GM23338 (cell line): ENCODE results near the gene PPIF. TPM values are rescaled to one million over a fixed set of nuclear protein-coding genes. Genes with fewer than 3 reads are reported as not detected.

Source experiments
- ATAC-seq: fragments of 200-7000 bp; cut with Tn5 transposase; 3 replicates; pipeline ENCODE4 v1.9.1; 2020
- DNase-seq: peaks from one replicate; pipeline ENCODE4 v3.0.0-alpha.2; 2015; ENCODE audit warnings: low spot score
- H2AFZ ChIP-seq: fragments of 200-600 bp; sonication (generic); 2 replicates; pipeline ENCODE4 v1.8.0; 2016; ENCODE audit warnings: antibody characterized with exemption, mild to moderate bottlenecking, moderate library complexity
- H3F3A ChIP-seq: fragments of 200-600 bp; sonication (generic); replicated peaks from 2 replicates; pipeline ENCODE4 v1.8.0; 2017; ENCODE audit warnings: antibody characterized with exemption, mixed run types, low read depth
- H3K27ac ChIP-seq: fragments of 200-600 bp; sonication (generic); 2 replicates; pipeline ENCODE4 v1.6.1; 2016; ENCODE audit warnings: low read depth
- H3K27me3 ChIP-seq: fragments of 200-600 bp; sonication (generic); 2 replicates; pipeline ENCODE4 v1.8.0; 2016; ENCODE audit warnings: mild to moderate bottlenecking, mixed run types, moderate library complexity; ENCODE audit not compliant: insufficient read depth
- H3K36me3 ChIP-seq: fragments of 200-600 bp; sonication (generic); 2 replicates; pipeline ENCODE4 v1.8.0; 2016; ENCODE audit warnings: mild to moderate bottlenecking; ENCODE audit not compliant: insufficient read depth
- H3K4me1 ChIP-seq: fragments of 200-600 bp; sonication (generic); 2 replicates; pipeline ENCODE4 v1.8.0; 2016; ENCODE audit warnings: mild to moderate bottlenecking, moderate library complexity; ENCODE audit not compliant: insufficient read depth
- H3K4me2 ChIP-seq: fragments of 200-600 bp; sonication (generic); 2 replicates; pipeline ENCODE4 v1.7.1; 2017; ENCODE audit warnings: mixed run types
- H3K4me3 ChIP-seq: fragments of 200-600 bp; sonication (generic); 2 replicates; pipeline ENCODE4 v1.6.1; 2016; ENCODE audit warnings: mixed run types
- H3K79me2 ChIP-seq: fragments of 200-600 bp; sonication (generic); replicated peaks from 2 replicates; pipeline ENCODE4 v1.8.0; 2017; ENCODE audit warnings: mild to moderate bottlenecking; ENCODE audit not compliant: insufficient read depth
- H3K9me2 ChIP-seq: fragments of 200-600 bp; sonication (generic); 2 replicates; pipeline ENCODE4 v1.8.0; 2017; ENCODE audit not compliant: insufficient read depth
- H4K20me1 ChIP-seq: fragments of 200-600 bp; sonication (generic); replicated peaks from 2 replicates; pipeline ENCODE4 v1.8.0; 2017; ENCODE audit warnings: mild to moderate bottlenecking; ENCODE audit not compliant: insufficient read depth
- H3K27ac Mint-ChIP-seq: 2 replicates; pipeline ENCODE4 v1.8.0; 2020; ENCODE audit warnings: inconsistent platforms, mild to moderate bottlenecking, moderate library complexity, mixed read lengths
- H3K27me3 Mint-ChIP-seq: 3 replicates; pipeline ENCODE4 v1.8.0; 2022; ENCODE audit warnings: low read depth, mild to moderate bottlenecking, moderate library complexity, mixed read lengths, inconsistent platforms; ENCODE audit not compliant: insufficient read depth, poor library complexity
- H3K36me3 Mint-ChIP-seq: 3 replicates; pipeline ENCODE4 v1.8.0; 2021; ENCODE audit warnings: low read depth, mild to moderate bottlenecking, inconsistent platforms, moderate library complexity, mixed read lengths
- H3K4me1 Mint-ChIP-seq: 3 replicates; pipeline ENCODE4 v1.8.0; 2020; ENCODE audit warnings: mild to moderate bottlenecking, inconsistent platforms, mixed read lengths
- H3K4me3 Mint-ChIP-seq: 3 replicates; pipeline ENCODE4 v1.8.0; 2021; ENCODE audit warnings: moderate library complexity, mild to moderate bottlenecking, inconsistent platforms, mixed read lengths
- H3K9me3 Mint-ChIP-seq: 3 replicates; pipeline ENCODE4 v1.8.0; 2020; ENCODE audit warnings: moderate library complexity, mild to moderate bottlenecking, inconsistent platforms, mixed read lengths
- CREB1 ChIP-seq: fragments of 250-450 bp; sonication (Bioruptor Pico); IDR thresholded peaks from 2 replicates; pipeline ENCODE4 v1.5.0; 2020; ENCODE audit warnings: low read depth, mild to moderate bottlenecking, moderate library complexity
- EZH2 ChIP-seq: fragments of 200-600 bp; sonication (generic); IDR thresholded peaks from one replicate; pipeline ENCODE4 v1.8.0; 2017; ENCODE audit warnings: antibody characterized with exemption, mild to moderate bottlenecking, low read depth; ENCODE audit not compliant: unreplicated experiment
- EZH2phosphoT487 ChIP-seq: fragments of 200-600 bp; sonication (generic); IDR thresholded peaks from one replicate; pipeline ENCODE4 v1.8.1; 2018; ENCODE audit warnings: antibody characterized with exemption; ENCODE audit not compliant: unreplicated experiment
- JUNB ChIP-seq: IDR thresholded peaks from one replicate; pipeline ENCODE4 v1.6.1; 2016; ENCODE audit warnings: antibody characterized with exemption; ENCODE audit not compliant: unreplicated experiment
- NANOG ChIP-seq: IDR thresholded peaks from 2 replicates; pipeline ENCODE4 v1.6.1; 2016; ENCODE audit warnings: antibody characterized with exemption, borderline replicate concordance
- POLR2AphosphoS5 ChIP-seq: IDR thresholded peaks from 2 replicates; pipeline ENCODE4 v1.6.1; 2016; ENCODE audit warnings: antibody characterized with exemption, low read depth
- STAT1 ChIP-seq: IDR thresholded peaks from one replicate; pipeline ENCODE4 v1.6.1; 2016; ENCODE audit warnings: antibody characterized with exemption; ENCODE audit not compliant: unreplicated experiment
- ZNF114 ChIP-seq: fragments of 250-450 bp; sonication (Bioruptor Pico); IDR thresholded peaks from 2 replicates; pipeline ENCODE4 v1.5.0; 2020; ENCODE audit warnings: mild to moderate bottlenecking, moderate library complexity
- ZNF331 ChIP-seq: fragments of 250-450 bp; sonication (Bioruptor Pico); IDR thresholded peaks from 2 replicates; pipeline ENCODE4 v1.5.0; 2020; ENCODE audit warnings: low read depth, mild to moderate bottlenecking, moderate library complexity
- polyA plus RNA-seq: library from polyadenylated mRNA; unstranded; fragments of >200 nt; fragmentation: Nextera tagmentation; extraction: Ambion mirVana; gene quantifications from 2 replicates; pipeline ENCODE4 v1.2.1, GENCODE V29; 2016
- total RNA-seq: library from RNA; depleted of rRNA; stranded (reverse); fragments of >200 nt; shearing (Covaris generic); gene quantifications from 2 replicates; pipeline ENCODE4 v1.2.3, GENCODE V29; 2014
- TF ChIP-seq, protein P1 (sequence below): IDR thresholded peaks from 2 replicates; pipeline ENCODE4 v1.6.1; 2016; ENCODE audit warnings: antibody characterized with exemption
- TF ChIP-seq, protein P2 (sequence below): fragments of 250-450 bp; sonication (Bioruptor Pico); IDR thresholded peaks from 2 replicates; pipeline ENCODE4 v1.5.0; 2020; ENCODE audit warnings: mild to moderate bottlenecking, moderate library complexity
- TF ChIP-seq, protein P3 (sequence below), 2 experiments: fragments of 200-600 bp in 1 of 2; sonication (generic) in 1 of 2; conservative IDR thresholded peaks; 2 replicates each; pipeline versions ENCODE4 v1.5.1 to v1.6.1; 2016 to 2017; ENCODE audit warnings: antibody characterized with exemption in 2 of 2, low read depth in 2 of 2, mild to moderate bottlenecking in 2 of 2, moderate library complexity in 1 of 2

Gene PPIF
- total and polyA plus RNA-seq, 2 experiments from 2014 or later = 32.1 to 43.6 TPM

DNA sequence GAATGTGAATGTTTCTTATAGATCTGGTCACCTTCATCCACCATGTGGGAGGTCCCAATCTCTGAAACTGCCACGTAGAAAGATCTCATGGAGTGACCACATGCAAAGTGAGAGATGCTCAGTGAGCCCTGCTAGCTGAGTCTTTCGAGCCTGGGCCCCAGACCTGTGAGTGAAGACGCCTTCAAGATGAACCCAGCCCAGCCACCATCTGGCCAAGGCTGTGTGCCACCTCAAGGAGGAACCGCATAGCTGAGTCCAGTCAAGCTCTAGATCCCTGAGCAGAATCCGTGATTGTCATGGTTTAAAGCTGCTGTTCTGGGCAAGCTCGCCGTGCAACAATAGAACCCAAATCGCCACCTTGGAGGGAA lies 20.2 kb upstream of the PPIF start:
- H3K9me3 Mint-ChIP-seq = peaks cover 2% of the 10 kb centered on the region; the same call in 2 of the 3 replicates
- H3K4me3 Mint-ChIP-seq = no peak overlapping the region
- peaks cover 4% of the 10 kb centered on the region for H3K27me3 Mint-ChIP-seq
- TF ChIP-seq EZH2 (no peak), CREB1 (CRISPR knock-in tag) (no peak), STAT1 (no peak), ZNF331 (CRISPR knock-in tag) (no peak), NANOG (no peak)
- TF ChIP-seq, protein P1, sequence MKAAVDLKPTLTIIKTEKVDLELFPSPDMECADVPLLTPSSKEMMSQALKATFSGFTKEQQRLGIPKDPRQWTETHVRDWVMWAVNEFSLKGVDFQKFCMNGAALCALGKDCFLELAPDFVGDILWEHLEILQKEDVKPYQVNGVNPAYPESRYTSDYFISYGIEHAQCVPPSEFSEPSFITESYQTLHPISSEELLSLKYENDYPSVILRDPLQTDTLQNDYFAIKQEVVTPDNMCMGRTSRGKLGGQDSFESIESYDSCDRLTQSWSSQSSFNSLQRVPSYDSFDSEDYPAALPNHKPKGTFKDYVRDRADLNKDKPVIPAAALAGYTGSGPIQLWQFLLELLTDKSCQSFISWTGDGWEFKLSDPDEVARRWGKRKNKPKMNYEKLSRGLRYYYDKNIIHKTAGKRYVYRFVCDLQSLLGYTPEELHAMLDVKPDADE = no peak
- H3K4me1 Mint-ChIP-seq = no peaks in the 10 kb centered on the region
- Histone ChIP-seq H3K4me1 (no peaks in the 10 kb centered on the region), H4K20me1 (no peaks in the 10 kb centered on the region), H3K79me2 (no peaks in the 10 kb centered on the region), H3F3A (no peaks in the 10 kb centered on the region), H3K36me3 (no peaks in the 10 kb centered on the region), H2AFZ (no peak overlapping the region), H3K4me3 (no peak overlapping the region), H3K9me2 (no peaks in the 10 kb centered on the region), H3K27me3 (no peaks in the 10 kb centered on the region), H3K4me2 (no peak overlapping the region), H3K27ac (no peak overlapping the region)
- ATAC-seq (no peak), DNase-seq (no peak)
- no peaks in the 10 kb centered on the region for H3K36me3 Mint-ChIP-seq
- no peak overlapping the region for H3K27ac Mint-ChIP-seq

DNA sequence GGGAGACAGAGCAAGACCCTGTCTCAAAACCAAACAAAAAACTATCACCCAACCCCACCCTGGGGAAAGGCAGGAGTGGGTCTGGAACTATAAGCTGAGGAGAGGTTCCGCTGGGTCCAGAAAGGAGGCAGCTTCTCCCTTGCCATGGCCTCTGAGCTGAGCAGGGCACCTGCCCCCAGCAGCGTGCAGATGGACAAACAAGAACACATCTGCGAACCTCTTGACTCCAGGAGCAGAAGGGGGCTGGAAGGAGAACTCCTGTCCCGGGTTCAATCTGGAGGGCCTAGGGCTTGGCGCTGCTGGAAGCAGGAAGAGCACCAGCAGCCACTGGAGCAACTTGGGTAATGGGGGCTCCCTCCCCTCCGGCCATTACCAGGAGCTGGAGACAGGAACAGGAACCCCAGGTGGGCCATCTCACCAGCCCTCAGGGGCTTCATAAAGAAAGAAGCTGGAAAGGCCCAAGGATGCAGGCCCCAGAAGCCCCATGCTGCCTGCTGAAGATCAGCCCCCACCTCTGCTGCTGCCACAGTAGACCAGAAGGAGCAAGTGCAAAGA lies 19.0 kb upstream of the PPIF start:
- no peaks in the 10 kb centered on the region for H3K27me3 ChIP-seq
- ATAC-seq (no peak), DNase-seq (no peak)
- no peak overlapping the region for H3K27ac ChIP-seq
- H3K79me2 ChIP-seq = no peaks in the 10 kb centered on the region
- H3K4me1 ChIP-seq = no peaks in the 10 kb centered on the region
- H3K4me3 Mint-ChIP-seq = no peak overlapping the region
- H3K36me3 Mint-ChIP-seq = no peaks in the 10 kb centered on the region
- H3K27ac Mint-ChIP-seq = no peak overlapping the region
- no peak overlapping the region for H3K4me3 ChIP-seq
- peaks cover 2% of the 10 kb centered on the region for H3K27me3 Mint-ChIP-seq
- H4K20me1 ChIP-seq = no peaks in the 10 kb centered on the region
- no peak overlapping the region for H3K4me2 ChIP-seq
- H3K4me1 Mint-ChIP-seq = no peaks in the 10 kb centered on the region
- H3F3A ChIP-seq = no peaks in the 10 kb centered on the region
- H2AFZ ChIP-seq = no peak overlapping the region
- no peaks in the 10 kb centered on the region for H3K36me3 ChIP-seq
- no peaks in the 10 kb centered on the region for H3K9me2 ChIP-seq
- H3K9me3 Mint-ChIP-seq = peaks cover 4% of the 10 kb centered on the region; the same call in 2 of the 3 replicates
- TF ChIP-seq JUNB (no peak), EZH2phosphoT487 (no peak), ZNF331 (CRISPR knock-in tag) (no peak), EZH2 (no peak), ZNF114 (CRISPR knock-in tag) (no peak), POLR2AphosphoS5 (no peak), CREB1 (CRISPR knock-in tag) (no peak)
- TF ChIP-seq, protein P2, sequence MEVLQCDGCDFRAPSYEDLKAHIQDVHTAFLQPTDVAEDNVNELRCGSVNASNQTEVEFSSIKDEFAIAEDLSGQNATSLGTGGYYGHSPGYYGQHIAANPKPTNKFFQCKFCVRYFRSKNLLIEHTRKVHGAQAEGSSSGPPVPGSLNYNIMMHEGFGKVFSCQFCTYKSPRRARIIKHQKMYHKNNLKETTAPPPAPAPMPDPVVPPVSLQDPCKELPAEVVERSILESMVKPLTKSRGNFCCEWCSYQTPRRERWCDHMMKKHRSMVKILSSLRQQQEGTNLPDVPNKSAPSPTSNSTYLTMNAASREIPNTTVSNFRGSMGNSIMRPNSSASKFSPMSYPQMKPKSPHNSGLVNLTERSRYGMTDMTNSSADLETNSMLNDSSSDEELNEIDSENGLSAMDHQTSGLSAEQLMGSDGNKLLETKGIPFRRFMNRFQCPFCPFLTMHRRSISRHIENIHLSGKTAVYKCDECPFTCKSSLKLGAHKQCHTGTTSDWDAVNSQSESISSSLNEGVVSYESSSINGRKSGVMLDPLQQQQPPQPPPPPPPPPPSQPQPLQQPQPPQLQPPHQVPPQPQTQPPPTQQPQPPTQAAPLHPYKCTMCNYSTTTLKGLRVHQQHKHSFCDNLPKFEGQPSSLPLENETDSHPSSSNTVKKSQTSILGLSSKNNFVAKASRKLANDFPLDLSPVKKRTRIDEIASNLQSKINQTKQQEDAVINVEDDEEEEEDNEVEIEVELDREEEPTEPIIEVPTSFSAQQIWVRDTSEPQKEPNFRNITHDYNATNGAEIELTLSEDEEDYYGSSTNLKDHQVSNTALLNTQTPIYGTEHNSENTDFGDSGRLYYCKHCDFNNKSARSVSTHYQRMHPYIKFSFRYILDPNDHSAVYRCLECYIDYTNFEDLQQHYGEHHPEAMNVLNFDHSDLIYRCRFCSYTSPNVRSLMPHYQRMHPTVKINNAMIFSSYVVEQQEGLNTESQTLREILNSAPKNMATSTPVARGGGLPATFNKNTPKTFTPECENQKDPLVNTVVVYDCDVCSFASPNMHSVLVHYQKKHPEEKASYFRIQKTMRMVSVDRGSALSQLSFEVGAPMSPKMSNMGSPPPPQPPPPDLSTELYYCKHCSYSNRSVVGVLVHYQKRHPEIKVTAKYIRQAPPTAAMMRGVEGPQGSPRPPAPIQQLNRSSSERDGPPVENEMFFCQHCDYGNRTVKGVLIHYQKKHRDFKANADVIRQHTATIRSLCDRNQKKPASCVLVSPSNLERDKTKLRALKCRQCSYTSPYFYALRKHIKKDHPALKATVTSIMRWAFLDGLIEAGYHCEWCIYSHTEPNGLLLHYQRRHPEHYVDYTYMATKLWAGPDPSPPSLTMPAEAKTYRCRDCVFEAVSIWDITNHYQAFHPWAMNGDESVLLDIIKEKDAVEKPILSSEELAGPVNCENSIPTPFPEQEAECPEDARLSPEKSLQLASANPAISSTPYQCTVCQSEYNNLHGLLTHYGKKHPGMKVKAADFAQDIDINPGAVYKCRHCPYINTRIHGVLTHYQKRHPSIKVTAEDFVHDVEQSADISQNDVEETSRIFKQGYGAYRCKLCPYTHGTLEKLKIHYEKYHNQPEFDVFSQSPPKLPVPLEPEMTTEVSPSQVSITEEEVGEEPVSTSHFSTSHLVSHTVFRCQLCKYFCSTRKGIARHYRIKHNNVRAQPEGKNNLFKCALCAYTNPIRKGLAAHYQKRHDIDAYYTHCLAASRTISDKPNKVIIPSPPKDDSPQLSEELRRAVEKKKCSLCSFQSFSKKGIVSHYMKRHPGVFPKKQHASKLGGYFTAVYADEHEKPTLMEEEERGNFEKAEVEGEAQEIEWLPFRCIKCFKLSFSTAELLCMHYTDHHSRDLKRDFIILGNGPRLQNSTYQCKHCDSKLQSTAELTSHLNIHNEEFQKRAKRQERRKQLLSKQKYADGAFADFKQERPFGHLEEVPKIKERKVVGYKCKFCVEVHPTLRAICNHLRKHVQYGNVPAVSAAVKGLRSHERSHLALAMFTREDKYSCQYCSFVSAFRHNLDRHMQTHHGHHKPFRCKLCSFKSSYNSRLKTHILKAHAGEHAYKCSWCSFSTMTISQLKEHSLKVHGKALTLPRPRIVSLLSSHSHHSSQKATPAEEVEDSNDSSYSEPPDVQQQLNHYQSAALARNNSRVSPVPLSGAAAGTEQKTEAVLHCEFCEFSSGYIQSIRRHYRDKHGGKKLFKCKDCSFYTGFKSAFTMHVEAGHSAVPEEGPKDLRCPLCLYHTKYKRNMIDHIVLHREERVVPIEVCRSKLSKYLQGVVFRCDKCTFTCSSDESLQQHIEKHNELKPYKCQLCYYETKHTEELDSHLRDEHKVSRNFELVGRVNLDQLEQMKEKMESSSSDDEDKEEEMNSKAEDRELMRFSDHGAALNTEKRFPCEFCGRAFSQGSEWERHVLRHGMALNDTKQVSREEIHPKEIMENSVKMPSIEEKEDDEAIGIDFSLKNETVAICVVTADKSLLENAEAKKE (CRISPR knock-in tag) = no peak
- TF ChIP-seq, protein P3, sequence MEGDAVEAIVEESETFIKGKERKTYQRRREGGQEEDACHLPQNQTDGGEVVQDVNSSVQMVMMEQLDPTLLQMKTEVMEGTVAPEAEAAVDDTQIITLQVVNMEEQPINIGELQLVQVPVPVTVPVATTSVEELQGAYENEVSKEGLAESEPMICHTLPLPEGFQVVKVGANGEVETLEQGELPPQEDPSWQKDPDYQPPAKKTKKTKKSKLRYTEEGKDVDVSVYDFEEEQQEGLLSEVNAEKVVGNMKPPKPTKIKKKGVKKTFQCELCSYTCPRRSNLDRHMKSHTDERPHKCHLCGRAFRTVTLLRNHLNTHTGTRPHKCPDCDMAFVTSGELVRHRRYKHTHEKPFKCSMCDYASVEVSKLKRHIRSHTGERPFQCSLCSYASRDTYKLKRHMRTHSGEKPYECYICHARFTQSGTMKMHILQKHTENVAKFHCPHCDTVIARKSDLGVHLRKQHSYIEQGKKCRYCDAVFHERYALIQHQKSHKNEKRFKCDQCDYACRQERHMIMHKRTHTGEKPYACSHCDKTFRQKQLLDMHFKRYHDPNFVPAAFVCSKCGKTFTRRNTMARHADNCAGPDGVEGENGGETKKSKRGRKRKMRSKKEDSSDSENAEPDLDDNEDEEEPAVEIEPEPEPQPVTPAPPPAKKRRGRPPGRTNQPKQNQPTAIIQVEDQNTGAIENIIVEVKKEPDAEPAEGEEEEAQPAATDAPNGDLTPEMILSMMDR (conservative IDR thresholded peaks at IDR 0.05; ENCODE audit: low read depth in 2 of 2) = no peak
- TF ChIP-seq, protein P1 = no peak
